WTC11 (cell line): Measurements from ENCODE around the gene FOXJ3.

Experiments
- ATF2 ChIP-seq: sonication (generic); formaldehyde crosslinking; IDR thresholded peaks from 2 replicates; pipeline ENCODE4 v1.8.1; 2022; ENCODE audit warnings: low read depth, missing genetic modification reagents, borderline replicate concordance
- CREB1 ChIP-seq: sonication (generic); formaldehyde crosslinking; IDR thresholded peaks from 2 replicates; pipeline ENCODE4 v1.8.0; 2023; ENCODE audit warnings: mild to moderate bottlenecking, missing genetic modification reagents
- CTCF ChIP-seq: fragments of 200-600 bp; IDR thresholded peaks from 2 replicates; pipeline ENCODE4 v1.8.0; 2022; ENCODE audit warnings: antibody characterized with exemption
- ESRRA ChIP-seq: sonication (generic); formaldehyde crosslinking; IDR thresholded peaks from 2 replicates; pipeline ENCODE4 v1.8.1; 2022; ENCODE audit warnings: mild to moderate bottlenecking, missing genetic modification reagents, borderline replicate concordance
- JUN ChIP-seq: sonication (generic); formaldehyde crosslinking; IDR thresholded peaks from 2 replicates; pipeline ENCODE4 v1.8.0; 2023; ENCODE audit warnings: mild to moderate bottlenecking, missing genetic modification reagents
- TCF7 ChIP-seq: sonication (generic); formaldehyde crosslinking; IDR thresholded peaks from 2 replicates; pipeline ENCODE4 v1.8.0; 2022; ENCODE audit warnings: mild to moderate bottlenecking, low read depth, missing genetic modification reagents, moderate library complexity
- USF2 ChIP-seq: sonication (generic); formaldehyde crosslinking; IDR thresholded peaks from 2 replicates; pipeline ENCODE4 v1.8.1; 2023; ENCODE audit warnings: mild to moderate bottlenecking, missing genetic modification reagents, moderate library complexity
- ZNF121 ChIP-seq: sonication (generic); formaldehyde crosslinking; IDR thresholded peaks from 2 replicates; pipeline ENCODE4 v1.8.0; 2023; ENCODE audit warnings: missing genetic modification reagents
- ZNF263 ChIP-seq: sonication (generic); formaldehyde crosslinking; IDR thresholded peaks from 2 replicates; pipeline ENCODE4 v1.8.1; 2022; ENCODE audit warnings: low read depth, mild to moderate bottlenecking, moderate library complexity, missing genetic modification reagents
- ZNF281 ChIP-seq: sonication (generic); formaldehyde crosslinking; IDR thresholded peaks from 2 replicates; pipeline ENCODE4 v1.8.0; 2023; ENCODE audit warnings: mild to moderate bottlenecking, missing genetic modification reagents

GRCh38 chr1:42358791-42359190 is 23.8 kb upstream of the FOXJ3 start:
- TF ChIP-seq ZNF121 (no peak), CTCF (no peak), ZNF263 (no peak), USF2 (no peak), CREB1 (CRISPR knock-in tag) (no peak), ESRRA (CRISPR knock-in tag) (no peak), ZNF281 (CRISPR knock-in tag) (no peak), ATF2 (no peak), JUN (CRISPR knock-in tag) (no peak), TCF7 (CRISPR knock-in tag) (no peak)
